Activated CD8-positive, alpha-beta T cell treated with anti-CD3 and anti-CD28 coated beads for 36 hours (primary cell): ENCODE results near the gene C1R. TPM values are rescaled to one million over a fixed set of nuclear protein-coding genes. Genes with fewer than 3 reads are reported as not detected.

Experiments
- ATAC-seq: fragments of 200-7000 bp; cut with Tn5 transposase; one replicate; pipeline ENCODE4 v1.10.0; 2021; ENCODE audit warnings: mild to moderate bottlenecking, moderate library complexity
- CTCF ChIA-PET: fragments of 350-600 bp; sonication (Branson Sonifier 250); formaldehyde crosslinking; loops from one replicate; lab custom pipeline; 2021; ENCODE audit warnings: antibody characterized with exemption; lab: Charles Lee
- POLR2A ChIA-PET: fragments of 350-600 bp; sonication (Branson Sonifier 250); formaldehyde crosslinking; loops from one replicate; lab custom pipeline; 2021; ENCODE audit warnings: antibody characterized with exemption; lab: Charles Lee
- DNase-seq: peaks from one replicate; pipeline ENCODE4 v3.0.0-alpha.2; 2020
- H3K27ac Mint-ChIP-seq: one replicate; pipeline ENCODE4 v1.8.0; 2021; ENCODE audit warnings: mild to moderate bottlenecking, mixed read lengths
- H3K27me3 Mint-ChIP-seq: one replicate; pipeline ENCODE4 v1.8.0; 2021; ENCODE audit warnings: mixed read lengths
- H3K36me3 Mint-ChIP-seq: one replicate; pipeline ENCODE4 v1.8.0; 2021; ENCODE audit warnings: low read depth, mixed read lengths
- H3K4me1 Mint-ChIP-seq: one replicate; pipeline ENCODE4 v1.8.0; 2021; ENCODE audit warnings: low read depth, mixed read lengths
- H3K4me3 Mint-ChIP-seq: one replicate; pipeline ENCODE4 v1.8.0; 2021; ENCODE audit warnings: mild to moderate bottlenecking, moderate library complexity, mixed read lengths
- H3K9me3 Mint-ChIP-seq: one replicate; pipeline ENCODE4 v1.8.0; 2021; ENCODE audit warnings: mixed read lengths
- CTCF ChIP-seq: fragments of 200-600 bp; IDR thresholded peaks from one replicate; pipeline ENCODE4 v1.8.0; 2022; ENCODE audit warnings: antibody characterized with exemption, mild to moderate bottlenecking
- intact Hi-C: fragments of 100-400 bp; cut with micrococcal nuclease; formaldehyde crosslinking; loops from one replicate; pipeline ENCODE4 v1.10.0; 2022
- total RNA-seq, 2 experiments: library from RNA; stranded (reverse); gene quantifications; one replicate each; pipeline ENCODE4 v1.2.3, GENCODE V29; 2021

C1R gene
- total RNA-seq, 2 experiments from 2014 or later, result 0.97 to 2.4 TPM

GRCh38 chr12:7121324-7121723 is 29.1 kb upstream of the C1R start:
- Mint-ChIP-seq H3K4me1 (no peaks in the 10 kb centered on the region), H3K9me3 (no peaks in the 10 kb centered on the region), H3K27me3 (no peaks in the 10 kb centered on the region), H3K36me3 (peaks cover 7% of the 10 kb centered on the region), H3K4me3 (no peak overlapping the region), H3K27ac (no peak overlapping the region)
- ATAC-seq (no peak), DNase-seq (no peak)
- CTCF ChIA-PET, result no interaction called here
- no peak for TF ChIP-seq CTCF
- POLR2A ChIA-PET, result interaction anchor here (0.6 kb wide), 1 partner anchor 125 kb away, joined by 4 read pairs; no protein-coding TSS in a partner anchor
- intact Hi-C loops, result no loop called here

GRCh38 chr12:7120166-7120565 is 27.9 kb upstream of the C1R start:
- CTCF ChIA-PET, result interaction anchor here (1.0 kb wide), 1 partner anchor 11 kb away, joined by 3 read pairs; the partner anchor contains the start of gene C1RL
- no peaks in the 10 kb centered on the region for H3K27me3 Mint-ChIP-seq
- peaks cover 15% of the 10 kb centered on the region for H3K36me3 Mint-ChIP-seq

GRCh38 chr12:7118881-7119280 is 26.6 kb upstream of the C1R start:
- DNase-seq, result no peak
- ATAC-seq, result no peak
- Mint-ChIP-seq H3K27ac (no peak overlapping the region), H3K27me3 (no peaks in the 10 kb centered on the region), H3K4me3 (no peak overlapping the region), H3K36me3 (peaks cover 15% of the 10 kb centered on the region), H3K4me1 (no peaks in the 10 kb centered on the region), H3K9me3 (no peaks in the 10 kb centered on the region)
- TF ChIP-seq CTCF, result no peak
- intact Hi-C loops, result no loop called here
- CTCF ChIA-PET, result interaction anchor here (2.6 kb wide), 1 partner anchor 10 kb away, joined by 13 read pairs; the partner anchor contains the start of gene C1RL
- POLR2A ChIA-PET, result interaction anchor here (0.5 kb wide), 1 partner anchor 430 kb away, joined by 3 read pairs; the partner anchor contains the start of gene ZNF384

More at GRCh38 chr12:7120166-7120565, 27.9 kb upstream of the C1R start:
- no peak overlapping the region for H3K4me3 Mint-ChIP-seq
- no peak for TF ChIP-seq CTCF
- no peak for DNase-seq
- POLR2A ChIA-PET, result interaction anchor here (0.7 kb wide), 1 partner anchor 158 kb away, joined by 3 read pairs; no protein-coding TSS in a partner anchor
- no peak overlapping the region for H3K27ac Mint-ChIP-seq
- intact Hi-C loops, result no loop called here
- H3K9me3 Mint-ChIP-seq, result no peaks in the 10 kb centered on the region
- ATAC-seq, result no peak
- no peaks in the 10 kb centered on the region for H3K4me1 Mint-ChIP-seq

GRCh38 chr12:7117670-7118069 is 25.4 kb upstream of the C1R start:
- H3K27me3 Mint-ChIP-seq, result no peaks in the 10 kb centered on the region
- peaks cover 5% of the 10 kb centered on the region for H3K4me1 Mint-ChIP-seq
- peaks cover 19% of the 10 kb centered on the region for H3K36me3 Mint-ChIP-seq
- intact Hi-C loops, result no loop called here
- H3K27ac Mint-ChIP-seq, result no peak overlapping the region
- no peaks in the 10 kb centered on the region for H3K9me3 Mint-ChIP-seq
- ChIA-PET CTCF (interaction anchor here (2.6 kb wide), 1 partner anchor 9 kb away, joined by 13 read pairs; the partner anchor contains the start of gene C1RL), POLR2A (interaction anchor here (1.5 kb wide), 1 partner anchor 166 kb away, joined by 5 read pairs; no protein-coding TSS in a partner anchor)
- no peak for DNase-seq
- H3K4me3 Mint-ChIP-seq, result no peak overlapping the region
- ATAC-seq, result no peak
- TF ChIP-seq CTCF, result no peak

GRCh38 chr12:7116916-7117315 is 24.7 kb upstream of the C1R start:
- intact Hi-C loops, result no loop called here
- Mint-ChIP-seq H3K27me3 (no peaks in the 10 kb centered on the region), H3K9me3 (no peaks in the 10 kb centered on the region), H3K4me1 (peaks cover 5% of the 10 kb centered on the region), H3K36me3 (peaks cover 19% of the 10 kb centered on the region), H3K4me3 (no peak overlapping the region), H3K27ac (no peak overlapping the region)
- no peak for ATAC-seq
- POLR2A ChIA-PET, result interaction anchor here (0.9 to 1.5 kb wide), 2 partner anchors 9 to 165 kb away, joined by 3 to 5 read pairs; no protein-coding TSS in a partner anchor
- CTCF ChIA-PET, result interaction anchor here (2.6 kb wide), 1 partner anchor 8 kb away, joined by 13 read pairs; the partner anchor contains the start of gene C1RL
- TF ChIP-seq CTCF, result no peak
- no peak for DNase-seq
